CD4-positive, CD25-positive, alpha-beta regulatory T cell (primary cell): Measurements from ENCODE around the gene ANXA10. TPM values are rescaled to one million over a fixed set of nuclear protein-coding genes. Genes with fewer than 3 reads are reported as not detected.
"Not testable (repeated sequence)": the region's sequence is repeated elsewhere in the genome, so short reads cannot be mapped to it uniquely, and the experiment has no call there.

Experiments used
- ATAC-seq, 2 donors: fragments of 150-1000 bp; cut with Tn5 transposase; one replicate each; pipeline ENCODE4 v1.10.0; 2021; ENCODE audit warnings: low read depth in 2 of 2, moderate number of reproducible peaks in 2 of 2, moderate library complexity in 1 of 2
- DNase-seq, 3 donors: peaks; one replicate each; pipeline versions ENCODE4 v3.0.0 to v3.0.0-alpha.2; 2012 to 2022; ENCODE audit warnings: mixed read lengths in 1 of 3
- H3K27ac ChIP-seq: one replicate; pipeline ENCODE4 v1.7.0; 2013; ENCODE audit warnings: mild to moderate bottlenecking, low read length; ENCODE audit not compliant: insufficient read depth, poor library complexity, severe bottlenecking
- H3K27me3 ChIP-seq: one replicate; pipeline ENCODE4 v1.7.0; 2013; ENCODE audit warnings: low read length; ENCODE audit not compliant: control insufficient read depth, insufficient read depth
- H3K36me3 ChIP-seq: one replicate; pipeline ENCODE4 v1.7.0; 2013; ENCODE audit warnings: mild to moderate bottlenecking, low read length, moderate library complexity; ENCODE audit not compliant: control insufficient read depth, insufficient read depth
- H3K4me1 ChIP-seq: 2 replicates; pipeline ENCODE4 v1.7.0; 2013; ENCODE audit warnings: mild to moderate bottlenecking, low read length; ENCODE audit not compliant: insufficient read depth, control insufficient read depth, poor library complexity, severe bottlenecking
- H3K4me3 ChIP-seq: one replicate; pipeline ENCODE4 v1.7.0; 2013; ENCODE audit warnings: low read depth, mild to moderate bottlenecking, low read length, moderate library complexity
- H3K9me3 ChIP-seq, 2 experiments: 1 replicate in 1 of 2; 2 replicates in 1 of 2; pipeline ENCODE4 v1.7.0; 2013; ENCODE audit warnings: low read length in 2 of 2, mild to moderate bottlenecking in 1 of 2, moderate library complexity in 1 of 2; ENCODE audit not compliant: control insufficient read depth in 2 of 2
- H3K27ac Mint-ChIP-seq, 3 donors: one replicate each; pipeline ENCODE4 v1.8.0; 2020 to 2022; ENCODE audit warnings: mild to moderate bottlenecking in 3 of 3, mixed read lengths in 3 of 3, moderate library complexity in 2 of 3
- H3K27me3 Mint-ChIP-seq: one replicate; pipeline ENCODE4 v1.8.0; 2022; ENCODE audit warnings: mild to moderate bottlenecking, mixed read lengths
- H3K36me3 Mint-ChIP-seq: one replicate; pipeline ENCODE4 v1.8.0; 2020; ENCODE audit warnings: mixed read lengths
- H3K4me1 Mint-ChIP-seq, 4 donors: one replicate each; pipeline ENCODE4 v1.8.0; 2020 to 2022; ENCODE audit warnings: mixed read lengths in 4 of 4, mild to moderate bottlenecking in 1 of 4
- H3K4me3 Mint-ChIP-seq, 4 donors: one replicate each; pipeline ENCODE4 v1.8.0; 2020 to 2022; ENCODE audit warnings: mild to moderate bottlenecking in 4 of 4, mixed read lengths in 4 of 4, moderate library complexity in 3 of 4
- H3K9me3 Mint-ChIP-seq, 7 donors: one replicate each; pipeline ENCODE4 v1.8.0; 2020 to 2022; ENCODE audit warnings: mixed read lengths in 7 of 7, mild to moderate bottlenecking in 3 of 7, moderate library complexity in 2 of 7
- polyA plus RNA-seq, 4 donors: library from polyadenylated mRNA; unstranded; fragments of 300-500 nt; fragmentation: Illumina TruSeq; gene quantifications; one replicate each; pipeline ENCODE4 v1.2.3, GENCODE V29; 2021
- total RNA-seq: library from RNA; stranded (reverse); gene quantifications from one replicate; pipeline ENCODE4 v1.2.3, GENCODE V29; 2022

ANXA10 gene
- total and polyA plus RNA-seq, 5 donors from 2014 or later, result not detected

GRCh38 chr4:168199260-168199957 lies 107.1 kb downstream of the ANXA10 start:
- no peak overlapping the region for H3K4me3 Mint-ChIP-seq
- H3K4me1 ChIP-seq, result no peaks in the 10 kb centered on the region
- H3K27me3 ChIP-seq, result no peaks in the 10 kb centered on the region
- peak in 1 of 3 donors; percentile 81 for DNase-seq
- ATAC-seq, result peak in 1 of 2 donors; percentile 68
- H3K9me3 Mint-ChIP-seq, result peaks cover 2 to 18% (median 9%) of the 10 kb centered on the region in 7 donors
- H3K9me3 ChIP-seq, result peaks cover 6 to 26% of the 10 kb centered on the region in 2 experiments
- peaks cover 0 to 3% (median 0%) of the 10 kb centered on the region in 4 donors for H3K4me1 Mint-ChIP-seq
- H3K27me3 Mint-ChIP-seq, result no peaks in the 10 kb centered on the region
- no peak overlapping the region for H3K4me3 ChIP-seq
- H3K36me3 Mint-ChIP-seq, result no peaks in the 10 kb centered on the region
- H3K27ac Mint-ChIP-seq, result no peak overlapping the region
- no peak overlapping the region for H3K27ac ChIP-seq
- H3K36me3 ChIP-seq, result no peaks in the 10 kb centered on the region

DNA sequence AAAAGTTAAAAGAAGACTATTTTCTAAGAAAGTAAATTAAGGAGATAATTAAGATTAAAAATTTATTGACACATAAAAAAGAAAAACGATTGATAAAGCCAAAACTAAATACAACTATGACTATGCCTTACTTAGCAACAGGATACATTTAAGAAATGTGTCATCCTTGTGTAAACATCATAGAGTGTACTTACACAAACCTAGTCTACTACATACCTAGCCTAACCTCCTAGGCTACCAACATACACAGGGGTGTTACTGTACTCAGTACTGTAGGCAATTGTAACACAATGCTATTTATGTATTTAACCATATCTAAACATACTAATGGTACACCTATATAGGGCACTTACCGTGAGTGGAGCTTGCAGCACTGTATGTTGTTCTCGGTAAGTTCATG lies 108.3 kb downstream of the ANXA10 start:
- H3K27me3 Mint-ChIP-seq, result no peaks in the 10 kb centered on the region
- ATAC-seq, result no peak
- H3K27ac ChIP-seq, result no peak overlapping the region

GRCh38 chr4:168203233-168203911 lies 111.0 kb downstream of the ANXA10 start:
- DNase-seq, result no peak
- Histone ChIP-seq H3K36me3 (no peaks in the 10 kb centered on the region), H3K27me3 (no peaks in the 10 kb centered on the region), H3K4me3 (no peak overlapping the region), H3K9me3 (peaks cover 13 to 27% of the 10 kb centered on the region in 2 experiments), H3K27ac (no peak overlapping the region), H3K4me1 (no peaks in the 10 kb centered on the region)
- H3K4me1 Mint-ChIP-seq, result peaks cover 0 to 3% (median 0%) of the 10 kb centered on the region in 4 donors
- no peak for ATAC-seq
- H3K4me3 Mint-ChIP-seq, result no peak overlapping the region
- no peaks in the 10 kb centered on the region for H3K27me3 Mint-ChIP-seq
- peaks cover 9% of the 10 kb centered on the region for H3K36me3 Mint-ChIP-seq
- H3K9me3 Mint-ChIP-seq, result peaks cover 2 to 34% (median 14%) of the 10 kb centered on the region in 7 donors
- H3K27ac Mint-ChIP-seq, result no peak overlapping the region

More for the DNA sequence above, 108.3 kb downstream of the ANXA10 start:
- Mint-ChIP-seq H3K36me3 (no peaks in the 10 kb centered on the region), H3K4me3 (no peak overlapping the region), H3K27ac (no peak overlapping the region), H3K4me1 (peaks cover 0 to 3% (median 0%) of the 10 kb centered on the region in 4 donors), H3K9me3 (peaks cover 2 to 30% (median 13%) of the 10 kb centered on the region in 7 donors)
- H3K4me1 ChIP-seq, result no peaks in the 10 kb centered on the region
- DNase-seq, result no peak
- no peak overlapping the region for H3K4me3 ChIP-seq
- peaks cover 13 to 27% of the 10 kb centered on the region in 2 experiments for H3K9me3 ChIP-seq
- no peaks in the 10 kb centered on the region for H3K36me3 ChIP-seq
- H3K27me3 ChIP-seq, result no peaks in the 10 kb centered on the region

GRCh38 chr4:168208957-168209614 lies 116.7 kb downstream of the ANXA10 start:
- H3K27ac Mint-ChIP-seq, result no peak overlapping the region

GRCh38 chr4:168212656-168213055 lies 120.3 kb downstream of the ANXA10 start:
- Histone ChIP-seq H3K4me3 (no peak overlapping the region), H3K9me3 (no peaks in the 10 kb centered on the region), H3K4me1 (no peaks in the 10 kb centered on the region), H3K36me3 (peaks cover 19% of the 10 kb centered on the region), H3K27ac (no peak overlapping the region), H3K27me3 (no peaks in the 10 kb centered on the region)
- Mint-ChIP-seq H3K27me3 (no peaks in the 10 kb centered on the region), H3K4me3 (no peak overlapping the region), H3K4me1 (peaks cover 0 to 8% (median 0%) of the 10 kb centered on the region in 4 donors), H3K27ac (no peak overlapping the region), H3K36me3 (peaks cover 63% of the 10 kb centered on the region), H3K9me3 (peaks cover 4 to 27% (median 11%) of the 10 kb centered on the region in 7 donors)
- DNase-seq (no peak), ATAC-seq (no peak)

More at GRCh38 chr4:168208957-168209614, 116.7 kb downstream of the ANXA10 start:
- no peaks in the 10 kb centered on the region for H3K4me1 ChIP-seq
- Mint-ChIP-seq H3K4me1 (peaks cover 0 to 8% (median 0%) of the 10 kb centered on the region in 4 donors), H3K4me3 (no peak overlapping the region), H3K27me3 (no peaks in the 10 kb centered on the region), H3K9me3 (peaks cover 4 to 30% (median 14%) of the 10 kb centered on the region in 7 donors), H3K36me3 (peaks cover 31% of the 10 kb centered on the region)
- DNase-seq, result no peak
- no peaks in the 10 kb centered on the region for H3K36me3 ChIP-seq
- H3K4me3 ChIP-seq, result no peak overlapping the region
- ATAC-seq, result no peak
- H3K27me3 ChIP-seq, result no peaks in the 10 kb centered on the region
- H3K27ac ChIP-seq, result no peak overlapping the region
- peaks cover 5 to 7% of the 10 kb centered on the region in 2 experiments for H3K9me3 ChIP-seq

DNA sequence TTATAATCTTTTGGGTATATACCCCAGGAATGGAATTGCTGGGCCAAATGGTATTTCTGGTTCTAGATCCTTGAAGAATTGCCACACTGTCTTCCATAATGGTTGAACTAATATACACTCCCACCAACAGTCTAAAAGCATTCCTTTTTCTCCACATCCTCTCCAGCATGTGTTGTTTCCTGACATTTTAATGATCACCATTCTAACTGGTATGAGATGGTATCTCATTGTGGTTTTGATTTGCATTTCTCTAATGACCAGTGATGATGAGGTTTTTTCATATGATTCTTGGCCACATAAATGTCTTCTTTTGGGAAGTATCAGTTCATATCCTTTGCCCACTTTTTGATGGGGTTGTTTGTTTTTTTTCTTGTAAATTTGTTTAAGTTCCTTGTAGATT lies 121.2 kb downstream of the ANXA10 start:
- not testable (repeated sequence) for H3K4me1 ChIP-seq, H3K27ac Mint-ChIP-seq, H3K27me3 ChIP-seq, H3K4me1 Mint-ChIP-seq, H3K9me3 ChIP-seq, H3K27me3 Mint-ChIP-seq, ATAC-seq, H3K4me3 ChIP-seq, H3K27ac ChIP-seq, DNase-seq, H3K4me3 Mint-ChIP-seq
- Mint-ChIP-seq H3K36me3 (peaks cover 66% of the 10 kb centered on the region), H3K9me3 (peaks cover 4 to 27% (median 15%) of the 10 kb centered on the region in 7 donors)
- peaks cover 28% of the 10 kb centered on the region for H3K36me3 ChIP-seq

DNA sequence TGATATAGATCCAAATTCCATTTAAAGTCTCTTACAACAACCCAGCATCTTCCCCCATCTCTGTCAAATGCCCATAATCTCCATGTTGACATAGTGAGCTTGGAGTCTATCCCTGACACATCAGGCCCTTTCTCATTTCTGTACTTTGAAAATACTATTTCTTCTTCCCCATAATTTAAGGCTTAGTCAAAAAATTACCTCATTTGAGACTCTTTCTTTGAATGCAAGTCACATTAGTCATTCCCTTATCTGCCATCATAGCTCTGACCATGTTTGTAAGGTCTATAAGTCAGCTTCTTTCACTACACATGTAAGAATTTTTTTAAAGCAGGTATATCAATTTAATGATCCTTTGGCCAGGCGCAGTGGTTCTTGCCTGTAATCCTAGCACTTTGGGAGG lies 126.3 kb downstream of the ANXA10 start:
- H3K4me3 Mint-ChIP-seq, result no peak overlapping the region
- Histone ChIP-seq H3K36me3 (peaks cover 70% of the 10 kb centered on the region), H3K9me3 (no peaks in the 10 kb centered on the region), H3K27me3 (no peaks in the 10 kb centered on the region), H3K4me1 (no peaks in the 10 kb centered on the region), H3K27ac (no peak overlapping the region), H3K4me3 (no peak overlapping the region)
- peaks cover 84% of the 10 kb centered on the region for H3K36me3 Mint-ChIP-seq
- ATAC-seq, result no peak
- H3K27ac Mint-ChIP-seq, result peak overlapping the region in 1 of 3 donors; percentile 7
- peaks cover 1 to 20% (median 13%) of the 10 kb centered on the region in 7 donors for H3K9me3 Mint-ChIP-seq
- H3K27me3 Mint-ChIP-seq, result no peaks in the 10 kb centered on the region
- no peak for DNase-seq
- H3K4me1 Mint-ChIP-seq, result peaks cover 0 to 6% (median 6%) of the 10 kb centered on the region in 4 donors
